Skeletal muscle tissue (tissue), 4 donors: Measurements from ENCODE around the gene SMAP1. TPM values are rescaled to one million over a fixed set of nuclear protein-coding genes. Genes with fewer than 3 reads are reported as not detected.

ENCODE experiments used
- H3K27ac ChIP-seq: one replicate; pipeline ENCODE4 v1.7.0; 2013; ENCODE audit warnings: mild to moderate bottlenecking, low read depth, low read length, inconsistent platforms
- H3K27me3 ChIP-seq, 3 donors: one replicate each; pipeline ENCODE4 v1.7.0; 2013; ENCODE audit warnings: low read length in 3 of 3; ENCODE audit not compliant: control insufficient read depth in 3 of 3, insufficient read depth in 3 of 3
- H3K36me3 ChIP-seq, 3 donors: one replicate each; pipeline ENCODE4 v1.7.0; 2013; ENCODE audit warnings: low read length in 3 of 3; ENCODE audit not compliant: control insufficient read depth in 3 of 3, insufficient read depth in 3 of 3
- H3K4me1 ChIP-seq, 3 donors: one replicate each; pipeline ENCODE4 v1.7.0; 2013; ENCODE audit warnings: low read length in 3 of 3, mild to moderate bottlenecking in 3 of 3; ENCODE audit not compliant: control insufficient read depth in 3 of 3, insufficient read depth in 3 of 3
- H3K4me3 ChIP-seq, 3 donors: one replicate each; pipeline ENCODE4 v1.7.0; 2013; ENCODE audit warnings: low read length in 3 of 3
- H3K9ac ChIP-seq, 3 donors: one replicate each; pipeline ENCODE4 v1.7.0; 2013; ENCODE audit warnings: low read length in 3 of 3, mild to moderate bottlenecking in 3 of 3, moderate library complexity in 2 of 3, low read depth in 1 of 3
- H3K9me3 ChIP-seq, 3 donors: one replicate each; pipeline ENCODE4 v1.7.0; 2013; ENCODE audit warnings: low read length in 3 of 3; ENCODE audit not compliant: control insufficient read depth in 3 of 3
- total RNA-seq: library from RNA; depleted of rRNA; stranded (reverse); fragments of >200 nt; gene quantifications from one replicate; pipeline ENCODE4 v1.2.3, GENCODE V29; 2014
- donor health status: Osteomylitis.

SMAP1 gene
- total RNA-seq, 1 donor from 2014 or later, result 13.6 TPM

DNA sequence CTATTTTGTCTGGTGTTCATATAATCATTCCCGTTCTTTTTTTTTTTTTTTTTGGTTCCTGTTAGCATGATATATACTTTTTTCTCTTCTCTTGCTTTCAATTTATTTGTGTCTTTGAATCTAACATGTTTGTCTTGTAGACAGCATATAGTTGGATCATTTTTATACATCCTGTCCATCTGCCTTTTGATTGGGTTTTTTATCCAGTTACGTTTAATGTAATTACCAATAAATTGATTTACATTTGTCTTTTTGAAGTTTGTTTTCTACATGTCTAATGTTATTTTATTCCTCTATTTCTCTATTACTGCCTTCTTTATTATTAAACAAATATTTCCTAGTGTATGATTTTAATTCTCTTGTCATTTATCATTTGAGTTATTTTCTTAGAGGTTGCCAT lies 204.8 kb downstream of the SMAP1 start:
- H3K4me3 ChIP-seq, result no peak overlapping the region
- H3K4me1 ChIP-seq, result no peaks in the 10 kb centered on the region
- no peak overlapping the region for H3K9ac ChIP-seq
- H3K27me3 ChIP-seq, result no peaks in the 10 kb centered on the region
- H3K9me3 ChIP-seq, result peaks cover 0 to 9% (median 2%) of the 10 kb centered on the region in 3 donors
- no peak overlapping the region for H3K27ac ChIP-seq
- H3K36me3 ChIP-seq, result no peaks in the 10 kb centered on the region

DNA sequence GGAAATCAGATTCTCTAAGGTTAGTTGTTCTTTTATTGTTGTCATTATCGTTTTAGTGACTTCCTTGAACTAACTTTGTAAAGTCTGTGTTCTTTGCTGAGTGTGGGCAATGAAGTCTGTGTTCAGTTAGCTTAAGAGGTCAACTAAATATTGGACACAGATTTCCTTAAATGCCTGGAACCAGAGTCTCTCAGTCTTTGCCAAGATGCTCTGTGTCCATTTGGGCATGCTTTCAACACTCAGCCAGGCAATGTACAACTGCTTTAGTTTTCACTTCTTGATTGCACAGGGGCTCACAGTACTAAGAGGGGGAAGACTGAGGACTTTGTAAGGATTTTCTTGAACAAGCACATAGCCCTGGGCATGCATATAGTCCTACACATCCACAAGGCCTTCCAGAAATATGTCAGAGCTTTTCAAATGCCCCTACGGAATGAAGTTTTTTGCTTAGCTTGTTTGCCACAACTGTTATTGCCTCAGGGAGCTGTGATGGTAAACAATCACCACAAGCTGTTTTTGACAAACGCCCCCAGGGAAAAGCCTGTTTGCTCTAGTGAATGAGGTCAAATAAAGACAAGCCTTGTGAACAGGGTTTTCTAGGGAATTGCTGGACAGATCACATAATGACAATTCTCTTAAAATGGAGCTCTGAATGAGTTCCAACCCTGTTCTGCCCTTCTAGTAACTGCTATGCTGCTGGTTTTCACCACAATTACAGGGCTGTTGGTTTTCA lies 206.7 kb downstream of the SMAP1 start:
- H3K4me1 ChIP-seq, result no peaks in the 10 kb centered on the region
- H3K36me3 ChIP-seq, result no peaks in the 10 kb centered on the region
- H3K27me3 ChIP-seq, result no peaks in the 10 kb centered on the region
- H3K9ac ChIP-seq, result no peak overlapping the region
- peaks cover 0 to 9% (median 2%) of the 10 kb centered on the region in 3 donors for H3K9me3 ChIP-seq
- H3K27ac ChIP-seq, result no peak overlapping the region
- H3K4me3 ChIP-seq, result no peak overlapping the region

DNA sequence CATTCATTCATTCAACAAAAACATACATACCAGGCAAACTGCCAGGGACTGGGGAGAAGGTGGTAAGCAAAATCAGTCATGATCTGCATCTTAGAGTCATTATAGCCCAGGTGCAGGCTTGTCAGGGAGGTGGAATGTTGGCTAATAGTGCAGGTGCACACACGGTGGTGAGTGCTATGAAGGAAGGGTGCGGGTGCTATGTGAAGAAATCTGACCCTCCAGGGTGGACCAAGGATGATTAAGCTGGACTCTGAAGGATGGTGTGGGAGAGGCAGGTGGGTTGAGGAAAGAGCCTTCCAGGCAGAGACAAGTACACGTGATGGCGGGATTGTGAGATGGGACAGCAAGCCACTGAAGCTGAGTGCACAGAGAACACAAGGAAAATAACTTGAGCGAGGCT lies 211.8 kb downstream of the SMAP1 start:
- no peak overlapping the region for H3K9ac ChIP-seq
- H3K27me3 ChIP-seq, result no peaks in the 10 kb centered on the region
- no peak overlapping the region for H3K27ac ChIP-seq
- H3K36me3 ChIP-seq, result no peaks in the 10 kb centered on the region
- no peak overlapping the region for H3K4me3 ChIP-seq
- no peaks in the 10 kb centered on the region for H3K4me1 ChIP-seq
- no peaks in the 10 kb centered on the region for H3K9me3 ChIP-seq

DNA sequence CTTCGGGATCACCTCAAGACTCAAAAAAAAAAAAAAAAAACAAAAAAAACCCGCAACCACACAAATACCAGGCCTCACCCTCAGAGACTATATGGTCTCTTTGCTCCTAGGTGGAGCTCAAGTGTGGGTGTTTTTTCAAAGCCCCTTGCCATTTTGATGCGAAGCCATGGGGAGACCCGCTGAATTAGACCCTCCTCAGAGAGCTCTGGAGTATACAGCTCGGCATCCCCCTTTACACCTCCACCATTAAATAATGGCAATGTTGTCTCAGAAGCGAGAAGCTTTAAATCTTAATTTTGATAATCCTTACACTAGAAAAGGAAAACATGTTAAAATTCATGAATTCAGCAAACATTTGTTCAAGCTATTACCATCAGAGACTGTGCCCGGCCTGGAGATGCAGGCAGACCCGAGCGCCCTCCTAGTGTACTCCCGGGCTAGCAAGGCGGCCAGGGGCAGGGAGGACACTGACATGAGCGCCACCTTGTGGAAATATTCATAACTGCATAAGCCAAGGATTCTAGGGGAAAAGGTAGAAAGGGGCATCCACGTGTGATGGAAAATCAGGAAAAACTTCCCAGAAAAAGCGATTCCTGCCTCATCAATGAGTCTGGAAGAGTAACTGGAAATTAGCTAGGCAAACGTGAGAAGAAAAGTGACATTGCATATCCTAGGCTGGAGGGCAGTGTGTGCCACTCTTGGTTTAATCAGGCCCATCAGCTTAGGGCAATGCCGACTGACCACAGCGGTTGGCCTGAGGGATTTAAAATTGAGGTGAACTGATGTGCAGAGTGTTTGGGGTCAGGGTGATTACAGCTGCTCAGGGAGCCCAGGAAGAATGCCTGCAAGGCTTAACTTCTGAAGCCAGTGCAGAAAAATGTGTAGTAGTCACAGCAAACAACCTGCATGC lies 216.6 kb downstream of the SMAP1 start:
- no peaks in the 10 kb centered on the region for H3K27me3 ChIP-seq
- no peaks in the 10 kb centered on the region for H3K9me3 ChIP-seq
- H3K4me3 ChIP-seq, result no peak overlapping the region
- H3K36me3 ChIP-seq, result no peaks in the 10 kb centered on the region
- no peak overlapping the region for H3K27ac ChIP-seq
- peaks cover 3 to 7% (median 6%) of the 10 kb centered on the region in 3 donors for H3K4me1 ChIP-seq
- no peak overlapping the region for H3K9ac ChIP-seq

DNA sequence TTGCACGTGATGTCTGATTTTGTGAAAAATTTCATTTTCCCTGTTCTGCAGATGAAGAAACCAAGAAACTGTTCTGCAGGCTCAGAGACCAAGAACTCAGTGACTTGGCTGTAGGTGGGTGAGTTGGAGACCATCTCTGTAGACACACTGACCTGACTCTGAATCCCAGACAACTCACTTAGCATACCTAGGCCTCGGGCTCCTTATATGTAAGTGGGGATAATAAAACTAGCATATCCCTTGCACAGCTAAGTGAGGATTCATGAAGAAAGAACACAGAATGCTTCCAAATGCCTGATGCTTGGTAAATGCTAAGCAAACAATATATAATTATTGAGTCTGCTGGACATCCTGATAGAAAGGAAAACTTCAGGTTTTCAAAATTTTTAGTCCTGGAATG lies 218.4 kb downstream of the SMAP1 start:
- peaks cover 3 to 7% (median 6%) of the 10 kb centered on the region in 3 donors for H3K4me1 ChIP-seq
- H3K4me3 ChIP-seq, result no peak overlapping the region
- H3K9me3 ChIP-seq, result no peaks in the 10 kb centered on the region
- H3K27ac ChIP-seq, result no peak overlapping the region
- no peaks in the 10 kb centered on the region for H3K27me3 ChIP-seq
- H3K36me3 ChIP-seq, result no peaks in the 10 kb centered on the region
- H3K9ac ChIP-seq, result no peak overlapping the region

DNA sequence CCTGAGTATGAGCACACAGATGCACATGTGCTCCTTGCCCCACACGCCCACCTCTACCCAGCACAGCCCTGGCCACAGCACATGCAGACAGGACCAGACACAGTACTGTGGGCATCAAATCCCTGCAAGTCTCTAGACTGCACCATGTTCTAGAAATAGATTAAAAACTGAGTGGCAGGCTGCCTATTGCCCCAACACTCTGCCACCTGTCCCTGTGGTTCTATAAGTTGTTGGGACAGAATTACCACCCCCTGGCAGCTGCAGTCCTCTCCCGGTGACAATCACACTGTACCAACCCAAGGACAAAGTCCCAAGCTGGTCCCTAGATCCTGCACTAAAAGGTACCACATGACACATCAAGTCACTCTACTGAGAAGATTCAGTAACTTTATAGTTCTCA lies 219.0 kb downstream of the SMAP1 start:
- Histone ChIP-seq H3K9ac (no peak overlapping the region), H3K36me3 (no peaks in the 10 kb centered on the region), H3K9me3 (no peaks in the 10 kb centered on the region), H3K4me1 (peaks cover 3 to 7% (median 6%) of the 10 kb centered on the region in 3 donors), H3K27ac (no peak overlapping the region), H3K27me3 (no peaks in the 10 kb centered on the region), H3K4me3 (no peak overlapping the region)

DNA sequence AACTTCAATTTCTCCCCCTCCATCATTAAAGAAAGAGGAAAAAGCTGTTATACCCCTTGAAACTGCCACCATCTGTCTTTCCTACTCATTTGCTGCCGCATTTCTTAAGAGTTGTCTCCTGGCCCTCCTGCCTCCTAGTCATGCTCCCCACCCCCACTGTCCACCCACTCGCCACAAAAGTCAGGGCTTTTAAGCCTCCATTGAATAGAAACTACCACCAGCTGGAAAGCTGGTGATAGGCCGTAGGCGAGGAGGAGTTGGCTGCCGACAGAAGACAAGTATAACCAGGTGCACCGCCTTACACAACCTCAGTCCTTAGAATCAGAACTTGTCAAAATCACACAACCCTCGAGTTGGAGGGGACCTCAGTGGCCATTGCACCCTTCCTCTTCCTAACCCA lies 221.6 kb downstream of the SMAP1 start:
- H3K36me3 ChIP-seq, result no peaks in the 10 kb centered on the region

DNA sequence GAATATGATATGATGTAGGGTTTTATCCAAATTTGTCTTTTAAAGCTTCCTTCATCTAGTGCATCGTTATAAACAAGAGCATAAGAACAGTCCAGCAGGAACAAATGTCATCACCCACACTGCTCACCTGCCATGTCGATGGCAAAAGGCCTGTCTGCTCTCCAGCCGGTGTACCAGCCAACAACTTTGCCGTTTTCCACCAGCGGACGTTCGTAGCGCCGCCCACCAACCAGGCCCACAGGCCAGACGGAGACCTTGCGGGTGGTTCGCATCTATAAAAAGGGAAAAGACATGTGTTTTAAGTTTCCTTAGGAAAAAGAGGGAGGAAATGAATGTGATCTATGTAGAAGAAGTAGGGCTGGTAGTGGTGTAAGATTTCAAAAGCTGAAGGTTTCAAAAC lies 226.3 kb downstream of the SMAP1 start:
- no peak overlapping the region for H3K9ac ChIP-seq
- no peak overlapping the region for H3K4me3 ChIP-seq
- peaks cover 0 to 2% (median 0%) of the 10 kb centered on the region in 3 donors for H3K27me3 ChIP-seq
- no peaks in the 10 kb centered on the region for H3K9me3 ChIP-seq
- no peaks in the 10 kb centered on the region for H3K36me3 ChIP-seq
- H3K27ac ChIP-seq, result no peak overlapping the region
- H3K4me1 ChIP-seq, result no peaks in the 10 kb centered on the region

More for the DNA sequence above, 221.6 kb downstream of the SMAP1 start:
- Histone ChIP-seq H3K9me3 (no peaks in the 10 kb centered on the region), H3K27me3 (no peaks in the 10 kb centered on the region), H3K9ac (no peak overlapping the region), H3K4me1 (peaks cover 3 to 7% (median 6%) of the 10 kb centered on the region in 3 donors), H3K27ac (no peak overlapping the region), H3K4me3 (no peak overlapping the region)

DNA sequence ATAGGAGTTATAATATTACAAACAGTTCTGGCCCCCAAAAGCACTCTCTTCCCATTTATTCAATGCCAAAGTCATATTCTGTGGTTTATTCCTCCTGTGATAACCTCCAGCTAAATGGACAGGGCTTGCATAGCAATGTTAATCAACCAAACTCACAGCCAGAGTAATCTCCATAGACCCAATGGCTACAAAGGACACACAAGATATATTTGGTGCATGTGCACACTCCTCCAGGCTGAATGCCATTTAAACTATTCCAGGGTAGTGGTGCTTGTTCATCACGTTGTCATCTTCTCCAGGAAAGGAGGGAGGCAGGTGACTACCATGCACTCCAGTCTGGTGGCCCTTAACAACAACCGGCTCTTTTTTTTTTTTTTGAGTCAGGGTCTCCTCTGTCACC lies 232.4 kb downstream of the SMAP1 start:
- Histone ChIP-seq H3K27ac (no peak overlapping the region), H3K4me3 (no peak overlapping the region), H3K9ac (no peak overlapping the region), H3K27me3 (peaks cover 0 to under 1% (median 0%) of the 10 kb centered on the region in 3 donors), H3K36me3 (no peaks in the 10 kb centered on the region), H3K4me1 (no peaks in the 10 kb centered on the region), H3K9me3 (no peaks in the 10 kb centered on the region)

DNA sequence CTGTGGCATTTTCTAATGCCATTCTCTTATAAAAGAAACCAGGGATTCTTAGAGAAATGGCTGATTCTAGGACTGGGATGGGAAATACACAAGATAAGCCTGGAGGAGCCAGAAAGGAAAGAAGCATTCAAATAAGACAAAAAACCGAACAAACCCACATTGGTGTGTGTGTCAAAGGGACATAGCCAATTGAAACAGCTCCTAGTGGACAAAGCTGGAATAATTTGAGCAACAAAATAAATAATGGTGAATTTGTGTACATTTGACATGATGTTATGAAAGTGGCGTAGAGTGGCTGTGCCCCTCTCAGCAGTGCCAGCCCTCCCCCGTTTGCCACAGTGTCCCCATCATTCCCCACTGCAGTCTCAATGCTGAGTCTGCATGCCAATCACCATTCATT lies 233.6 kb downstream of the SMAP1 start:
- Histone ChIP-seq H3K36me3 (no peaks in the 10 kb centered on the region), H3K27me3 (no peaks in the 10 kb centered on the region), H3K9ac (no peak overlapping the region), H3K9me3 (no peaks in the 10 kb centered on the region), H3K4me3 (no peak overlapping the region), H3K4me1 (no peaks in the 10 kb centered on the region), H3K27ac (no peak overlapping the region)
